Measurements from ENCODE around the gene ZMYND12. TPM values are rescaled to one million over a fixed set of nuclear protein-coding genes. Genes with fewer than 3 reads are reported as not detected.

ZMYND12 gene
- total and polyA plus RNA-seq, 8 donors, result 1.0 to 2.8 (median 1.5) TPM

- WGBS, 2 donors, result 62 to 80% methylated on average over 2 of the region's 2 CpGs
- FAIRE-seq, result no peak
- no peak for ATAC-seq
These were observed 5.4 kb upstream of the ZMYND12 start for GRCh38 chr1:42461196-42461595.

GRCh38 chr1:42456754-42457089 lies 900 bp upstream of the ZMYND12 start:
- ATAC-seq, result peak; percentile 70 to 82 (median 74)
- Histone ChIP-seq H3K27me3 (no peaks in the 10 kb centered on the region), H3K4me3 (peak overlapping the region; percentile 85 to 99 (median 92)), H3K9me3 (no peaks in the 10 kb centered on the region), H3K27ac (peak overlapping the region; percentile 92 to 97 (median 94)), H3K36me3 (peaks cover 0 to 5% (median 0%) of the 10 kb centered on the region in 3 donors), H3K4me1 (peaks cover 12 to 23% (median 16%) of the 10 kb centered on the region in 3 donors)
- 0% methylated on average over 21 to 23 of the region's 23 CpGs for WGBS, 2 donors
- no peak for FAIRE-seq
- intact Hi-C loops (cut with DNase I), result loop anchor here in 1 of 3 donors (10.0 kb wide), 1 partner anchor 112 kb away; no protein-coding TSS in a partner anchor
- peak in 4 of 6 donors; percentile 58 to 64 (median 61) for DNase-seq
- no peak for TF ChIP-seq CTCF (IDR thresholded peaks at IDR 0.05)

More at GRCh38 chr1:42461196-42461595, 5.4 kb upstream of the ZMYND12 start:
- Histone ChIP-seq H3K27me3 (no peaks in the 10 kb centered on the region), H3K9me3 (no peaks in the 10 kb centered on the region), H3K27ac (no peak overlapping the region), H3K4me3 (no peak overlapping the region), H3K36me3 (peaks cover 0 to 5% (median 0%) of the 10 kb centered on the region in 3 donors), H3K4me1 (peaks cover 16 to 23% (median 21%) of the 10 kb centered on the region in 3 donors)
- TF ChIP-seq CTCF (IDR thresholded peaks at IDR 0.05), result no peak
- peak in 1 of 6 donors; percentile 23 for DNase-seq
- intact Hi-C loops (cut with DNase I), result no loop called here

- intact Hi-C loops (cut with DNase I), result loop anchor here in 1 of 3 donors (10.0 kb wide), 1 partner anchor 110 kb away; no protein-coding TSS in a partner anchor
- TF ChIP-seq CTCF (IDR thresholded peaks at IDR 0.05), result no peak
- FAIRE-seq (no peak), DNase-seq (no peak), ATAC-seq (no peak)
- H3K27ac ChIP-seq, result no peak overlapping the region
- WGBS, 2 donors, result 88 to 95% methylated on average over 5 of the region's 5 CpGs
- H3K4me1 ChIP-seq, result peaks cover 12 to 23% (median 13%) of the 10 kb centered on the region in 3 donors
- H3K4me3 ChIP-seq, result no peak overlapping the region
- no peaks in the 10 kb centered on the region for H3K9me3 ChIP-seq
- H3K27me3 ChIP-seq, result no peaks in the 10 kb centered on the region
- no peaks in the 10 kb centered on the region for H3K36me3 ChIP-seq
These were observed 1.4 kb downstream of the ZMYND12 start for GRCh38 chr1:42454403-42454802.

GRCh38 chr1:42453386-42453785 lies 2.4 kb downstream of the ZMYND12 start:
- Histone ChIP-seq H3K27me3 (no peaks in the 10 kb centered on the region), H3K9me3 (no peaks in the 10 kb centered on the region), H3K4me1 (peaks cover 12 to 18% (median 12%) of the 10 kb centered on the region in 3 donors), H3K27ac (no peak overlapping the region), H3K36me3 (no peaks in the 10 kb centered on the region), H3K4me3 (no peak overlapping the region)
- no peak for DNase-seq
- ATAC-seq, result no peak
- WGBS, 2 donors, result 88 to 91% methylated on average over 4 of the region's 4 CpGs
- FAIRE-seq, result no peak
- intact Hi-C loops (cut with DNase I), result loop anchor here in 1 of 3 donors (10.0 kb wide), 1 partner anchor 109 kb away; no protein-coding TSS in a partner anchor
- TF ChIP-seq CTCF (IDR thresholded peaks at IDR 0.05), result no peak

GRCh38 chr1:42450061-42450460 lies 5.8 kb downstream of the ZMYND12 start:
- Histone ChIP-seq H3K4me1 (peaks cover 0 to 1% (median 0%) of the 10 kb centered on the region in 3 donors), H3K27me3 (no peaks in the 10 kb centered on the region), H3K4me3 (no peak overlapping the region), H3K9me3 (no peaks in the 10 kb centered on the region), H3K36me3 (no peaks in the 10 kb centered on the region), H3K27ac (no peak overlapping the region)
- DNase-seq, result no peak
- WGBS, 2 donors, result 92 to 96% methylated on average over 1 of the region's 1 CpG
- intact Hi-C loops (cut with DNase I), result loop anchor here in 1 of 3 donors (10.0 kb wide), 1 partner anchor 105 kb away; no protein-coding TSS in a partner anchor
- FAIRE-seq, result no peak
- ATAC-seq, result no peak
- no peak for TF ChIP-seq CTCF (IDR thresholded peaks at IDR 0.05)
